Measurements from ENCODE around the gene RNPC3. TPM values are rescaled to one million over a fixed set of nuclear protein-coding genes. Genes with fewer than 3 reads are reported as not detected.

RNPC3 gene
- total and polyA plus RNA-seq, 9 of the 15 experiments (the other 6 are each of a cell fraction or from before 2014, with no cell fraction given), result 5.4 to 31.4 (median 17.1) TPM

GRCh38 chr1:103525607-103526507, at the start of gene RNPC3 (continued):
- TF ChIP-seq E2F8 (IDR thresholded peaks at IDR 0.05; ENCODE audit: low read depth, partially characterized antibody), result peak; percentile 25

GRCh38 chr1:103477101-103477500, 48.4 kb upstream of the RNPC3 start:
- ChIA-PET CTCF (ENCODE audit: low intra/inter-chr PET ratio) (no interaction called here), POLR2A (no interaction called here)
- Histone ChIP-seq H4K20me1 (replicated peaks; ENCODE audit: control insufficient read depth, insufficient read depth, low read length) (no peaks in the 10 kb centered on the region), H3K9me3 (replicated peaks; ENCODE audit: control insufficient read depth, insufficient read depth, low read depth, low read length) (0 out of 2 replicates have a peak, but pooled peaks cover 2% of the 10 kb centered on the region), H3K4me3 (no peak overlapping the region), H3K9me1 (ENCODE audit: control insufficient read depth, insufficient read depth, low read length) (no peaks in the 10 kb centered on the region), H3K9ac (ENCODE audit: insufficient read depth in 1 of 2, low read depth in 2 of 2, low read length in 2 of 2) (no peak overlapping the region), H3K27me3 (ENCODE audit: control insufficient read depth in 2 of 2, insufficient read depth in 2 of 2, low read length in 2 of 2) (no peaks in the 10 kb centered on the region), H3K4me2 (ENCODE audit: insufficient read depth, low read length) (no peak overlapping the region), H2AFZ (ENCODE audit: low read depth, low read length) (no peak overlapping the region), H3K36me3 (ENCODE audit: control insufficient read depth, insufficient read depth, low read length) (no peaks in the 10 kb centered on the region), H3K27ac (ENCODE audit: extremely low read depth, low read depth, low read length) (no peak overlapping the region), H3K79me2 (ENCODE audit: control insufficient read depth, insufficient read depth, low read length) (no peaks in the 10 kb centered on the region), H3K4me1 (replicated peaks in 1 of 2; ENCODE audit: control insufficient read depth in 2 of 2, insufficient read depth in 2 of 2, low read length in 2 of 2) (no peaks in the 10 kb centered on the region)
- in situ Hi-C loops (cut with MboI), result no loop called here
- intact Hi-C loops (cut with micrococcal nuclease), result no loop called here
- FAIRE-seq (no peak), ATAC-seq (no peak), DNase-seq (ENCODE audit: extremely low read depth in 1 of 4, low spot score in 3 of 4) (no peak)
- no TSS peak for BruUV-seq (replicated peaks)
- TF ChIP-seq WHSC1 (IDR thresholded peaks at IDR 0.05; ENCODE audit: low read length), result no peak
- TF ChIP-seq ZFX (CRISPR knock-in tag; IDR thresholded peaks at IDR 0.05), result no peak
- no peak for TF ChIP-seq EGR1 (conservative IDR thresholded peaks at IDR 0.05)
- no peak for TF ChIP-seq PHB (CRISPR knock-in tag; IDR thresholded peaks at IDR 0.05)
- no peak for TF ChIP-seq SAFB (IDR thresholded peaks at IDR 0.05; ENCODE audit: borderline replicate concordance, low read depth, low read length)
- no peak for TF ChIP-seq RERE (CRISPR knock-in tag; IDR thresholded peaks at IDR 0.05; ENCODE audit: borderline replicate concordance)
- no peak for TF ChIP-seq SP2 (IDR thresholded peaks at IDR 0.05; ENCODE audit: extremely low read depth, low read depth, low read length, poor library complexity, severe bottlenecking)
- no peak for TF ChIP-seq EZH2 (IDR thresholded peaks at IDR 0.05; ENCODE audit: borderline replicate concordance, low read depth, low read length)
- TF ChIP-seq ZNF431 (CRISPR knock-in tag; IDR thresholded peaks at IDR 0.05), result no peak
